NCI-H69 (cell line): Measurements from ENCODE around the gene CCDC83.

Source experiments
- DNase-seq: peaks from one replicate; lab custom pipeline; 2025; lab: John Stamatoyannopoulos, UW

Gene CCDC83

DNA sequence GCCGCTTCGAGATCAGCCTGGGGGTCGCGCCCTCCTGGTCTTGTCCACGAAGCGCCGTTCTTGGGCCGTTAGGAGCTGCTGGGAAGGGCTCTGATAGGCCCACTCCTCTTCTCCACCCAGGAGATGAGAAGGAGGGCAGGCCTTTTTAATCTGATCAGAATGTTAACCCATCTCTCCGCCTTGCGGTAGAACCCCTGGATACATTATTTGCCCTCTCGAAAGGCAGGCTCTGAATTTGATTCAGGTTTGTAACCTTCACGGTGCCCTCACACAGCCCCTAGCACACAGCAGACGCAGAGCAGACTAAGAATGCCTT, at the start of gene CCDC83:
Gene CCDC83, plus strand, starts transcription at position 43 of the 316 bp plus-strand sequence. CDS start 9,741 bp downstream, outside the sequence.
- no peak for DNase-seq

DNA sequence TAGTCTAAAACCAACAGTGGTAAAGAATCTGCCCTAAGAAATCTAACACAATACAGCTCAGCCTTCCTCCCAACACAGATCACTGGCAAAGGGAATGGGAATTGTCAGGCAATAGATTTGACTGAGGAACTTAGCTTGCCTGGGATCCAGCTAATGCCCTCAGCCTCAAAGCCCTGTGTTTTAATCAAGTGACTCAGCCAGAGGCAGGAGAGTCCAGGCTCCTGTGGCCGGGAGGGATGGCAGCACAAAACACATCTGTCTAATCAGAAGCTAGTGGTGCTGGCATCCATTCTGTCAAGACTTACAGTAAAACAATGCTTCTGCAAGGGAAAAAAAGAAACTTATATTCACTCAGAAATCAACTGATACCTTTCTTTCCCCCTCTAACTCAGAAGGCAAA, 49.8 kb upstream of the CCDC83 start:
- no peak for DNase-seq

- no peak for DNase-seq
Measured at GRCh38 chr11:85806016-85806415, 49.2 kb upstream of the CCDC83 start.

- peak; percentile 13 for DNase-seq
Measured at GRCh38 chr11:85806876-85807275, 48.3 kb upstream of the CCDC83 start.

- DNase-seq = no peak
Measured at GRCh38 chr11:85809191-85809590, 46.0 kb upstream of the CCDC83 start.

GRCh38 chr11:85809863-85810262, 45.3 kb upstream of the CCDC83 start:
- peak; percentile 15 for DNase-seq

DNA sequence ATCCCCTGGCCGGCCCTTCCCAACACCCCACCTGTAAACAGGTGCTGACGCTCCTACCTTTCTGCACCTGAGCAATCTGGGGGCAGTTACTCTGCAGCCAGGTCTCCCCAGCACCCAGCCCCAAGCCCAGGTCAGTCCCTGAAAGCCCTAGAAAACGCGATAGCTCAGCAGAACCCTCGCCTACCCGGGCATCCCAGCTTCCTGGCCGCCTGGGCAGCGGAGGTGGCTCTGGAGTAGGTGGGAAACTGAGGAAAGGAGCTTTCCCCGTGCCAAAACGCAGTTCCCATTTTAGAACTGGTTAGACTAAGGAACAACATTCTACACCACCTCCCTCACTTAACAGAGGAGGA, 44.7 kb upstream of the CCDC83 start:
- DNase-seq = no peak

DNA sequence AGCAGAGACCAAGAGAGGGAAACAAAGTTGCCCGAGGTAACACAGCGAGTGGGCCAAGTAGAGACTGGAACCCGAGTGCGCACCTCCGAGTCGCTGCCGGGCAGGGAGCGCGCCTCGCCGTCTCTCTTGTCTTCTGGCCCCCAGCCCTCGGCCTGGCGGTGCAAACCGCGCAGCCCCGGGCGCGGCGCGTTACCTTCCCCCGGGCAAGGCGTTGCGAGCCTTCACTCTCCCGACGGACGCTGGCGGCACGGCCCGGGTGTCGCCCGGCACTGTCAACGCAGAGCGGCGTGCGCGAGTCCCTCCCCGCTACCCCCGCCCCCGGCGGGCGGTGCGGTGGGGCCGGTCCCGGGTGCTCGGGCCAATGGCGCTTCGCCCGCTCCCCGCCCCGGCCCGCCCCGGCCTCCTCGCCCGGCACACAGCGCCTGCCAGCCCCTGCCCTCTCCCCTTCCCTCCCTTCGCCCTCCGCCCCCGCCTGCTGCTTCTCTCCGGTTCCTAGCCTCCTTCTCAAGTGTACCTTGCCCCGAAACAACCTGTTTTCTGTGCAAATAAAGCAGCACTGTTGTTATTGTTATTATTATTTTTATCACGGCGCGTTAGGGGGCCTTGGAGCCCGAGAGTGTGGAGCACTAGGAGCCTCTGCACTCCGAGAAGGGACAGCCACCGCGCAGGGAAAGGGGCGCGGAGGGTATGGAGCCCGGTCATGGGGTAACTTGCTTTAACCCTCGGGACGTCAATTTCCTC, 44.1 kb upstream of the CCDC83 start, which contains the start of gene SYTL2:
Gene SYTL2, minus strand, starts transcription at position 271 of the 741 bp plus-strand sequence. CDS start 53,416 bp downstream, outside the sequence.
- peak; percentile 89 for DNase-seq

DNA sequence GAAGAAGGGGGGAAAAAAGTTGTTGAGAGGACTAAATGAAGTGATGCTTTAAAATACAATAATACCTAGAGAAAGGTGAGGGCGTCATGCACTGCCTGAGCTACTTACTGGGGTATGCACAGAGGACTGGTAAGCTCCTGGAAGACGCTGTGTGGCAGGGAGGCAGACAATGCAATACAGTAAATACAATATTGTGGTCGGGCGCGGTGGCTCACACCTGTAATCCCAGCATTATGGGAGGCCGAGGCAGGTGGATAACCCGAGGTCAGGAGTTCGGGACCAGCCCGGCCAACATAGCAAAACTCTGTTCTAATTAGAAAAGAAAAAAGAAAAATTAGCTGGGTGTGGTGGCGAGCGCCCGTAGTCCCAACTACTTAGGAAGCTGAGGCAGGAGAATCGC, 43.6 kb upstream of the CCDC83 start:
- DNase-seq = no peak

- DNase-seq = peak; percentile 64
Measured at GRCh38 chr11:85813721-85814120, 41.5 kb upstream of the CCDC83 start.

DNA sequence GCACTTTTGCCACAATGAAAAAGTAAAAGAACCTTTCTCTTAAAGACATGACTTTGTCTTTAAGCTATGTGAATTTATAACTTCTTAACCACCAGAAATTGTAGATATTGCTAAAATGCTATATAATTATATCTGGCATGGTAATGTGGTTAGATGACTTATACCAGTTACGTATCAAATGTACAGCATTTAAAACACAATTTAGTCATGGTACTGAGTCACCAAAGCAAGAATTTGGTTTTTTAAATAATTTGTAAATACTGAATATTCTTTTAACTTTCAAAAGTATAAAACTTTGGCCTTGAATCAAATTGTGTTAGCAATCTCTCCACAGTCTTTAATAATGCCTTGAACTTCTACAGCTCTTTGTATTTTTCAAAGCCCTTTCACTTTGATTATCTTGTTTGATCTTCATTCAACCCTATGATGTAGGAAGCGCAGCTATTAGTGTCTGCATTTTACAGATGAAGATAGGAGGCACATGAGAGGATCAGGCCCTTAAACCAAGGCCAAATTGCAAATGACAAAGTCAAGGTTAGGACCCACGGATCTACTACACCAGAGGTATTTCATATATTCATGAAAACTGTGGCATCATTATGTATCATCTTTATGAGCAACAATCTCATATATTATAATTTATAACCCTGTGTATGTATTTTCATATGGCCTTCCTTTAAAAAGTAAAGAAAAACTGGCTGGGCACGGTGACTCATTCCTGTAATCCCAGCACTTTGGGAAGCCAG, 39.8 kb upstream of the CCDC83 start:
- DNase-seq = no peak

DNA sequence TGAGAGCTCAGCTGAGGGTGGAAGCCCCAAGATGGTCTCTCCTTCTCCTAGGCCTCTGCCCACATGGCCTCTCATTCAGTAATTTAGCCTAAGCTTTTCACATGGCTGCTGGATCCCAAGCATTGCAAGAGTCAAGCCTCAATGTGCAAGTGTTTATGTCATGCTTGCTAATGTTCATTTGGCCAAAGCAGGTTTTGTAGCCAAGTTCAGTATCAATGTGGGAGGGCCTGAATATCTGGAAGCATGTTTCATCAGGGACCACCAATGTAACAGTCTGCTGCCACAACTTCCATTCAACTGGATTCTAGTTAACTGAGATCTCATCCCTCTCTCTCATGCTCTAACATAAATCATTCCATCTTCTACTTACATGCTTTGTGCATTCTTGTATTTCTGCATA, 35.7 kb upstream of the CCDC83 start:
- DNase-seq = no peak

DNA sequence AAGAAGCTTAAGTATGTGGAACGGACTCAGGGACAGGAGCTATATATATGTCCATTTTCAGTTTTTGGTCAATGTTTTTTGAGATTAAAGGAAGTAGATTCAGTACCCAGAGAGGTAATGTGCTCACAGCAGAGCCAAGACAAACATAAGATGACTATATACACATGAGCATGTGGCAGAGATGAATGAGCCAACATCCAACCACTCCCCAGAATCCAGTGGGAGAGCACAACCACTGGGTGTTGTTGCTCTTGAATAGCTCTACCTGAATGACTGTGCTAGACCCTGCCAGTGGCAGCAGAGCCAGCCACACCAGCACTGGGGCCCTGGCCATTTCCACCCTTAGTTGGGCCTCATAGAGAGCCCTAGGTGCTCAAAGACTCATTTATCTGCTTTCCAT, 33.5 kb upstream of the CCDC83 start:
- DNase-seq = peak; percentile 45

DNA sequence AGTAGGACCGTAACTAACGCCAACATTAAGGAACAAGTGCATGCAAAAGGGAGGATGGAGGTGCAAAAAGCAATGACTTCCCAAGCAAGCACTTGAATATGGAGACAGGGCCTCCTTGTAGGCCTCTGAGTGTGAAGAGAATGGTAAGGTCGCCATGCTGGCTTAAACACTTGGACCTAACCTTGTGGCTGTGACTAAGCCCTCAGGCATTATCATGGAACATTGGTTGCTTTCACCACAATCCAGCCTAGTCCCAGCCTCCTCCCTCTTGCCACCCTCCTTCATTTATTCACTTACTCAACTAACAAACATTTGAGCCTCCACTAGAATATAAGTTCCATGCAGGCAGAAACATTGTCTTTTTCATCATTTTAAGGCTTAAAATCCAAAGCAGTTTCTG, 32.4 kb upstream of the CCDC83 start:
- DNase-seq = no peak

GRCh38 chr11:85823816-85824215, 31.4 kb upstream of the CCDC83 start:
- no peak for DNase-seq

DNA sequence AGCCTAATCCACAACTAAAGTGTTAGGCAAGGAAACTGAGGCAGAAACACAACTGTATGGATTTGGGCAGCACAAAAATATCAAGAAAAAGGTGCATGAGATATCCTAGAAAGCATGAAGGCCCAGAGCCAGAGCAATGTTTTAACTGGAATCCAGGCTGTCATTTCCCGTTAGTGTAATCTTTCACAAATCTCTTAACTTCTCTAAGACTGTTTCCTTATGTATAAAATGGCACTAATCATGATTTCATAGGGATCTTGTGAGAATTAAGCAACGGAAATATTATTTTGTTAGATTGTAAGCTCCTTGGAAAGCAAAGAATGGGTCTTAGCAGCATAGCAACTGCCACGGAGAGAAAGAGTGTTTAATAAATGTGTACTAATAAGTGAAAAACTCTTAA, 29.6 kb upstream of the CCDC83 start:
- DNase-seq = no peak

DNA sequence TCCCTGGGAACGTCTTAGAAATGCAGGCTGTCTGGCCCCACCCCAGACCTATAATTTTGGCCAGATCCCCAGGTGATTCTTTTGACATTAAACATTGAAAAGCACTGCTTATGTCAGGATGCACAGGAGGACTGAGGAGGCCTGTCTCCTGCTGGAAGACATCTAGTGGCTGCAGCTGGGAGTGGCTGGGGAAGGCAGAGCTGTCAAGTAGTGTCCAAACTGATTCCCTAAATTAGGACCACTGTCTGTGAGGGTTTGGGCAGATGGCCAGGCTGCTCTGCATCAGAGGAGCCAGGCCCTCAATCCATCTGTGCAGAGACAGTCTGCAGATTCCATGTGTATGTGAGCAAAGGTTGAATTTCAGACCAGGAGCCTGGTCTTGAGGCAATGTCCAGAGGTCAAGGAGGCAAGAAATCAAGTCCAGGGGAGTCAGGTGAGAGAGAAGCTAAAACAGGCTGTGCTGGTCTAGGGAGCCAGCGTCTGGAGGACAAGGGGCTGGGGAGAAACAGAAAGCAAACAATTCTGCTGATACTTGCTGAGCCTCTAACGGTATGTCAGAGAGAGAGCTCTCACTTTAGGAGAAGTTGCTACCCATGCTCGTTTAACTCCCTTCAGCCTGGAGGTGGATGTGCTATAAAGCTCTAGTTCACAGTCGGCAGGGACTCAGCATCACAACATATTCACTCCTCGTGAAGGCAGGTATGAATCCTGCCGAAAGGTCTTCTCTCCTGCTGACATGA, 28.9 kb upstream of the CCDC83 start:
- peak; percentile 71 for DNase-seq

- no peak for DNase-seq
Measured at GRCh38 chr11:85827748-85828639, 27.2 kb upstream of the CCDC83 start.

DNA sequence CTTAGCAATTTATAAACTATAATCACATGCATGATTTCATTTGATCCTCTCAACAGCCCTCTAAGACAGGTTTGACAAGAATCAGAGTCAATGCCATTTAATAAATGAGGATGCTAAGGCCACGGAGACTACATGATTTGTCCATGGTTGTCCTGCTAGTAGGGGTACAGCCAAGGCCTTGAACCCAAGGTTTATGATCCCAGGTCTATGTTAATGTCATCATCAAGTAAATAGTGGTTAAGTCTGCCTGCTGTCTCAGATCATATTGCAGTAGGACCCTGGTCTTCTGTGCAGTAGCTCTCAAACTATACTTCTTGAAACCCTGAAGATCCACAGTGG, 26.6 kb upstream of the CCDC83 start:
- DNase-seq = no peak

- no peak for DNase-seq
Measured at GRCh38 chr11:85829172-85829571, 26.0 kb upstream of the CCDC83 start.

- DNase-seq = peak; percentile 20
Measured at GRCh38 chr11:85831050-85831449, 24.1 kb upstream of the CCDC83 start.

GRCh38 chr11:85835263-85835662, 19.9 kb upstream of the CCDC83 start:
- no peak for DNase-seq
